Measurements from ENCODE around the gene CLDN4.

GRCh38 chr7:73866446-73866767, 35.6 kb downstream of the CLDN4 start:
- TF ChIP-seq CTCF (IDR thresholded peaks at IDR 0.05; ENCODE audit: poor library complexity) (no peak), EZH2 (IDR thresholded peaks at IDR 0.05; ENCODE audit: borderline replicate concordance) (no peak)
